Epithelial cell of esophagus (primary cell): ENCODE data around the gene LYG2.
A peak's percentile ranks its signal among the peaks of the same experiment; 100 is the strongest.

ENCODE experiments used
- DNase-seq: peaks from one replicate; pipeline ENCODE4 v3.0.0; 2010; ENCODE audit warnings: low read depth
- H3K4me3 ChIP-seq: 2 replicates; pipeline ENCODE4 v1.5.1; 2011; ENCODE audit warnings: mild to moderate bottlenecking, low read length, control low read depth
- TF ChIP-seq, protein P1 (sequence below): IDR thresholded peaks from 2 replicates; pipeline ENCODE4 v1.5.1; 2011; ENCODE audit warnings: low read depth, mild to moderate bottlenecking, low read length, control low read depth, inconsistent platforms; ENCODE audit not compliant: insufficient read depth; ENCODE audit errors: missing control alignments

The LYG2 gene

DNA sequence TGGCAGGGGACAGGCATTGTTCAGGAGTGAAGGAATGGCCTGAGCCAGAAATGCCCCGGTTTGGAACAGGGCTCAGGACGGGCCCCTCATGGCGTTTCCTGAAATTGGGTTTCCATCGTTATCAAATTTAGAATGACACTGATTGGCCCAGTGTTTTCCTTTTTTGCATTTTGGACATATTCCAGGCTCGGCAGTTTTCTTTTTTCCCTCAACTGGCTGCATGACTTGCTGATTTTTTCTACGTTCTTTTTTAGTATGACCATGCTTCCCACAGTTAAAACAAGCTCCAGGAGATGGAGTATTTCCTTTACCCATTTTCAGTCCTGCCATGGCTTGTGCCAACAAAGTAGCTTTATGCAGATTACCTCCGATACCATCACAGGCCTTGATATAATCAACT lies 20.4 kb upstream of the LYG2 start:
- TF ChIP-seq, protein P1, sequence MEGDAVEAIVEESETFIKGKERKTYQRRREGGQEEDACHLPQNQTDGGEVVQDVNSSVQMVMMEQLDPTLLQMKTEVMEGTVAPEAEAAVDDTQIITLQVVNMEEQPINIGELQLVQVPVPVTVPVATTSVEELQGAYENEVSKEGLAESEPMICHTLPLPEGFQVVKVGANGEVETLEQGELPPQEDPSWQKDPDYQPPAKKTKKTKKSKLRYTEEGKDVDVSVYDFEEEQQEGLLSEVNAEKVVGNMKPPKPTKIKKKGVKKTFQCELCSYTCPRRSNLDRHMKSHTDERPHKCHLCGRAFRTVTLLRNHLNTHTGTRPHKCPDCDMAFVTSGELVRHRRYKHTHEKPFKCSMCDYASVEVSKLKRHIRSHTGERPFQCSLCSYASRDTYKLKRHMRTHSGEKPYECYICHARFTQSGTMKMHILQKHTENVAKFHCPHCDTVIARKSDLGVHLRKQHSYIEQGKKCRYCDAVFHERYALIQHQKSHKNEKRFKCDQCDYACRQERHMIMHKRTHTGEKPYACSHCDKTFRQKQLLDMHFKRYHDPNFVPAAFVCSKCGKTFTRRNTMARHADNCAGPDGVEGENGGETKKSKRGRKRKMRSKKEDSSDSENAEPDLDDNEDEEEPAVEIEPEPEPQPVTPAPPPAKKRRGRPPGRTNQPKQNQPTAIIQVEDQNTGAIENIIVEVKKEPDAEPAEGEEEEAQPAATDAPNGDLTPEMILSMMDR, result no peak
- DNase-seq, result no peak
- no peak overlapping the region for H3K4me3 ChIP-seq

DNA sequence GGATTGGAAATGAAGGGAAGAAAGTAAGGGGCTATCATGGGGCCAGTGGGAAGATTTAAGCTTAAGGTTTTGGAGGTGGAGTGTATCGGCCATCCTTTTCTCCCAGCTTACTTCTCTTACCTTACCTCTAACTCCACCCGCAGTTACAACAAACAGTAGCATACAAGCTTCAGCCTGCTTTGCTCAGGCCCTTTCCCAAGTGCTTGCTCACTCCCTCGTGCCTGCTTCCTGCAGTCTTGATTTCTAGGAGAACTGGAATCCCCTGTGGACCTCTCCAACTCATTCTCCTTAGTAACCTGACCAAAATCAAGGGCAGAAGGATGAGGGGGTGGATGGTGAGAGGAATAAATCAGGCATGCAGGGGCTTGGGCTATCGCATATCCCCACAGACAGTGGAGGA lies 5.8 kb upstream of the LYG2 start:
- no peak overlapping the region for H3K4me3 ChIP-seq
- TF ChIP-seq, protein P1, result no peak
- DNase-seq, result peak; percentile 73

DNA sequence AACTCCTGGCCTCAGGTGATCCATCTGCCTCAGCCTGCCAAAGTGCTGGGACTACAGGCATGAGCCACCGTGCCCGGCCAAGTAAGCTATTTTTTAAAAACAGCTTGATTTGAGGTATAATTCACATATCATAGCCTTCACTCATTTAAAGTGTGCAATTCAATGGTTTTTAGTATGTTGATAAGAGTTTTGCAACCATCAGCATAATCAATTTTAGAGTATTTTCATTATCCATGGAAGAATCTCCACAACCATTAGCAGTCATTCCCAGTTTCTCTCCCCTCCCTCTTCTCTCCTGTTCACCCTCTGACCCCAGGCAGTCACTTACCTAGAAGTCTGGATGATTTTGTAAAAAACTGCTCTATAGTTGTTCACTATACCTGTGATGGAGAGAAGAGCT lies 4.7 kb upstream of the LYG2 start:
- H3K4me3 ChIP-seq, result no peak overlapping the region
- TF ChIP-seq, protein P1, result no peak
- no peak for DNase-seq

DNA sequence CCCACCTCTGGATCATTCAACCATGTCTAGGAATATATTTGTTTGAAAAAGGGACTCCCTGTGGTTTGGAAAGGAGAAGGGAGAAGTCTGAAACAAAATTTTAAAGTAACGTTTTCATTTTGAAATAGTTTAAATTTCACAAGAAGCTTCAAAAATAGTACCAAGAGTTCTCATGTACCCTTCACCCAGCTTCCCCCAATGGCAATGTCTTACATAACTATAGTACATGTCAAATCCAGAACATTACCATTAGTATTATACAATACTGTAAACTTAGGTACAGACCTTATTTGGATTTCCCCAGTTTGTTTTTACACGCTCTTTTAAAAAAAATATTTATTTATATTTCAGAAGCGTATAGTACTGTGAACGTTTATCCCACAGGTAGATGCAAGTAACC lies 4.0 kb upstream of the LYG2 start:
- TF ChIP-seq, protein P1, result no peak
- DNase-seq, result no peak
- no peak overlapping the region for H3K4me3 ChIP-seq

DNA sequence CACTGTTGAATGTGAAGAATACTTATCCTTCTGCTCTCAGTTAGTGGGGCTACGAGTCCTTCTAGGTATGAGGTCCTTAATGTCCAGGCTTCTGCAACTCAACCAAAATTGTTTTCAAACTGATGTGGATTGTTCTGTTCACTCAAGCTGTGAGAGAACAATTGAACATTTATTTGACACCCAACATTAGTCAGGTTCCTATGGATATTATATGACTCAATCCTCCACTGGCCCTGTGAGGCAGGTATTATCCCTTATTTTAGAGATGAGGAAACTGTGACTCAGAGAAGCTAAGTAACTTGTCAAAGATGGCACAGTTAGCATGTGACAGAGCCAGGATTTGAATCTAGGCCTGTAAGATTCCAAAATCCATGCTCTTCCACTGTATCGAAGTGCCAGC lies 1.2 kb upstream of the LYG2 start:
- TF ChIP-seq, protein P1, result no peak
- H3K4me3 ChIP-seq, result no peak overlapping the region
- DNase-seq, result peak; percentile 85

DNA sequence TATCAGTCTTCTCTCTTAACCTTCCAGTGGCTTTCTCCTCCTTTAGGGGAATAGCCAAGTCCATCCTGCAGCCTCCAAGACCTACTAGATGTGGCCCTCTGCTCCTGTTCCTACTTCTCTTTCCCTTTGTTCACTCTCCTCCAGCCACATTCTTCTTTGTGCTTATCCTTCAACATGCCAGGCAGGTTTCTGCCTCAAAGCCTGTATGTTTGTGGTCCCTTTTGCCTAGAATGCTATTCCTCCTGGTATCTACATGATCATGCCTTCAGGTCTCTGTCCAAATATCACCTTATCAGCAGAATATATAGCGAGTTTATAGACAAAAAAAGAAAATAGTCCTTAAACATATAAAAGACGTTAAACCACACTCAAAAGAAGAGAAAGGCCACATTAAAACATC lies 5.5 kb downstream of the LYG2 start:
- DNase-seq, result no peak

DNA sequence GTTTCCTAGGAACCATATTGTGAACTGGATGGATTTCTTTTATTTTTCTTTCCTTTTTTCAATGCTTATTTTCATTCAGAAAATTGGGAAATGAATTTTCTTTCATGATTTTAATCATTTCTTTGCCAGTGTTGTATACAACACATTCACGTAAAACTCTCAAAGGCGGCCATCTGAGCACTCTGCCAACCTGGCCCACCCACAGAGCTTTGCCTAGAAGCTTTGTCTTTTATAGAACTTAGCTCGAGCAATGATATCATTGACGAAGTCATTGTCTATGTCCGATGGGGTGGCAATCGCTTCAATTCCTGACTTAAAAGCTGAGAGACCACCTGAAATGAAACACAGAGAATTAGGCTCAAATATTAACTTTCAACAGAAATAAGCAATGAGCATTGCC lies 13.3 kb downstream of the LYG2 start:
- H3K4me3 ChIP-seq, result no peak overlapping the region
- no peak for DNase-seq
- TF ChIP-seq, protein P1, result no peak

More for the DNA sequence above, 5.5 kb downstream of the LYG2 start:
- no peak overlapping the region for H3K4me3 ChIP-seq
- TF ChIP-seq, protein P1, result no peak
